ENCODE results near the gene FABP3.

FABP3 gene

DNA sequence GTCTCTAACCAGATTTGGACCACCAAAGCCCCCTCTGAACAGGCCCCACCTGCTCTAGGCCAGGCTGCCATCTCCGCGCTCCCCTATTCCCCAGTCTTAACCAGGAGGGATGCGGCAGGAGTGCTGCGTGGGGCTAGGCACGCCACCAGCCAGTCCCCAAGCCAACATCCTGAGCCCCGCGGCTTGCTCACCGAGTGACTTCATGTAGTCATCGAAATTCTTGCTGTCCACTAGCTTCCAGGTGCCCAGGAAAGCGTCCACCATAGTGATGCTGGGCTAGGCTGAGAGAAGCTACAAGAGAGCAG, 173 bp downstream of the FABP3 start:
- TF ChIP-seq, protein P1, sequence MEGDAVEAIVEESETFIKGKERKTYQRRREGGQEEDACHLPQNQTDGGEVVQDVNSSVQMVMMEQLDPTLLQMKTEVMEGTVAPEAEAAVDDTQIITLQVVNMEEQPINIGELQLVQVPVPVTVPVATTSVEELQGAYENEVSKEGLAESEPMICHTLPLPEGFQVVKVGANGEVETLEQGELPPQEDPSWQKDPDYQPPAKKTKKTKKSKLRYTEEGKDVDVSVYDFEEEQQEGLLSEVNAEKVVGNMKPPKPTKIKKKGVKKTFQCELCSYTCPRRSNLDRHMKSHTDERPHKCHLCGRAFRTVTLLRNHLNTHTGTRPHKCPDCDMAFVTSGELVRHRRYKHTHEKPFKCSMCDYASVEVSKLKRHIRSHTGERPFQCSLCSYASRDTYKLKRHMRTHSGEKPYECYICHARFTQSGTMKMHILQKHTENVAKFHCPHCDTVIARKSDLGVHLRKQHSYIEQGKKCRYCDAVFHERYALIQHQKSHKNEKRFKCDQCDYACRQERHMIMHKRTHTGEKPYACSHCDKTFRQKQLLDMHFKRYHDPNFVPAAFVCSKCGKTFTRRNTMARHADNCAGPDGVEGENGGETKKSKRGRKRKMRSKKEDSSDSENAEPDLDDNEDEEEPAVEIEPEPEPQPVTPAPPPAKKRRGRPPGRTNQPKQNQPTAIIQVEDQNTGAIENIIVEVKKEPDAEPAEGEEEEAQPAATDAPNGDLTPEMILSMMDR (conservative IDR thresholded peaks at IDR 0.05; ENCODE audit: low read depth, low read length) = no peak
- no peak for DNase-seq (ENCODE audit: low read depth)
- peak overlapping the region; percentile 64 for H3K4me3 ChIP-seq (ENCODE audit: low read length)

DNA sequence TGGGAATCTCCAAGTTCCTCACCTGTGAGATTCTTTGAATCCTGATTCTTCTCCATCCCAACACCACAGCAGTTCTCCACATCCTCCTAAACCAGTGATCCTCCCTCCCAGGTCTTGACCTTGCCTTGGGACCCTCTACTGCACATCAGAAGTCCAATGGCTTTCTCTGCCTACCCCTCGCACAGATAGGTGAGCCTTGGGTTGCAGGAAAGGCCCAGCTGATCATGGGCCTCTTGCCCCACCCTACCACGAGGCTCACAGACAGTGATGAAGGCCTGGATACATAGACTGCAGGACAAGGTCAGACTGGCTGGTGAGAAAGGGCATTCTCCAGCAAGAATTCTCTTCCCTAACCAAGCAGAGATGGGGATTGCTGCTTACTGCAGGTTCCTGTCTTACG, 825 bp downstream of the FABP3 start:
- TF ChIP-seq, protein P1 (conservative IDR thresholded peaks at IDR 0.05; ENCODE audit: low read depth, low read length) = no peak
- DNase-seq (ENCODE audit: low read depth) = no peak
- H3K4me3 ChIP-seq (ENCODE audit: low read length) = peak overlapping the region; percentile 64

DNA sequence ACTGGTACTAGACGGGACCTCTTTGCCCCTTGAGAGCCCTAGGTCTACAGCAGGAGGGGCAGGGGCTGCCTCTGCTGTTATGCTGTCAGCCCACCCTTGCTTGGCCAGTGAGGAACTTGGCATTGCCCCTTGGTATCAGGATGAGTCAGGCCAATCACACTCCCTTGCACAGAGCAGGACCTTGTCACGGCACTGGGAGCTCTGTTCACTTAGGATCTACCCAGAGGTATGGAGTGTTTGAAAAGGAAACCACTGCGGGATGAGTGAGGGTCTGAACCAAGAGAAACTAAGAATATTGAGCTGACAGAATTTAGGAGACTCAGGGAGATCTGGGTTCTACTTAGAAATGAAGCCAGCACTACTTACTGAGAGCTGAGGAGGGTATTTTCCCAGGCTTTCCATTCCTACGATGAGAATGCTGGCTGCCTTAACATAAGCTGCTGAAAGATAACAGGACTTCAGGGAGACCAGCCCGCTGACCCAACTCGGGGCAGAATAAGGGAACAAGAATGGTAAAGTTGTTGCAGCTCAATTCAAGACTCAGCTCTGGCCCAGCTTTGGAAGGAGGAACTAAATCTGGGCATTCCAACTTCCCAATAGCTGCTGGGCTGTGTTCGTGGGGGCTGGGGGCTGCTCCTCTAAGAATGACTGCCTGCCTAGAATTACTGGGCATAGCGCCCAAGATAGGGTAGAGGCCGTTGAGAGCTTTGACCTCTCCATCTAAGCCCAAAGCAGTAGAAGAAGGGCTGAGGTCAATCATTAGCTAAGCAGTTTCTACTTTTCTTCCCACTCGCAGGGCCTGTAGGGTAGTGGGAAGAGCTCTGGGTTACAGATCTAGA, 1.5 kb downstream of the FABP3 start:
- DNase-seq (ENCODE audit: low read depth) = no peak
- TF ChIP-seq, protein P1 (conservative IDR thresholded peaks at IDR 0.05; ENCODE audit: low read depth, low read length) = no peak
- H3K4me3 ChIP-seq (ENCODE audit: low read length) = peak overlapping the region; percentile 64

DNA sequence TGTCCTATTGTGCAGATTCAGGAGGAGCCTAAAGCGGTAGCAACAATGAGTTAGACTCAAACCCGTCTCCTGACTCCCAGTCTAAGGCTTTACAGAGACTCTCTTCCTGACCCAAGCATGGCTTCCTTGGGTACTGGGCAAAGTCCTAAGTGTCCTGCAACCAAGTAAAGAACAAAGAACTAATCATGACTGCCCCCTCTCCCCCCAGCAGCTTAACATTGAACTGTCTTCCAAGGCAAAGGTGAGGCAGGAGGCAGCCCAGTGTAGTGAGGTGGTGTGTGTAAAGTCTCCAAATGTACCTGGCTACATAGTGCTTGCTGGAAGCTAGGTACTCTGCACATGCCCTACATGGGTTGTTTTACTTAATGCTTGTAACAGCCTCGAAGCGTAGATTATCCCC, 2.3 kb downstream of the FABP3 start:
- TF ChIP-seq, protein P1 (conservative IDR thresholded peaks at IDR 0.05; ENCODE audit: low read depth, low read length) = no peak
- peak overlapping the region; percentile 17 for H3K4me3 ChIP-seq (ENCODE audit: low read length)
- no peak for DNase-seq (ENCODE audit: low read depth)

DNA sequence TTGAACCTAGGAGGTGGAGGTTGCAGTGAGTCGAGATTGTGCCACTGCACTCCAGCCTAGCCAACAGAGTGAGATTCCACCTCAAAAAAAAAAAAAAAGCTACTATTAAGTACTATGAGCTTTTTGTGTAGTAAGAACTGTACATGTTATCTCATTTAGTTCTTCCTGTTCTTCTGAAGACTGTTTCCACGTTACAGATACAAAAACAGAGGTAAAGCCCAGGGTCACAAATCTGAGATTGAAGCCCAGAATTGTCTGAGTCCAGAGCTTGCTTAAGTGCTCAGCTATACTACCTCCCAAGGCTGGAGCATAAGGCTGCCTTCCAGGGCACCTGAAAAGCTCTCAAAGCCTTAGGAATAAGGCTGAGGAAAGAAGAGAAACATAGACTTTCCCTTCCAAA, 2.9 kb downstream of the FABP3 start:
- H3K4me3 ChIP-seq (ENCODE audit: low read length) = no peak overlapping the region
- DNase-seq (ENCODE audit: low read depth) = no peak
- TF ChIP-seq, protein P1 (conservative IDR thresholded peaks at IDR 0.05; ENCODE audit: low read depth, low read length) = no peak

DNA sequence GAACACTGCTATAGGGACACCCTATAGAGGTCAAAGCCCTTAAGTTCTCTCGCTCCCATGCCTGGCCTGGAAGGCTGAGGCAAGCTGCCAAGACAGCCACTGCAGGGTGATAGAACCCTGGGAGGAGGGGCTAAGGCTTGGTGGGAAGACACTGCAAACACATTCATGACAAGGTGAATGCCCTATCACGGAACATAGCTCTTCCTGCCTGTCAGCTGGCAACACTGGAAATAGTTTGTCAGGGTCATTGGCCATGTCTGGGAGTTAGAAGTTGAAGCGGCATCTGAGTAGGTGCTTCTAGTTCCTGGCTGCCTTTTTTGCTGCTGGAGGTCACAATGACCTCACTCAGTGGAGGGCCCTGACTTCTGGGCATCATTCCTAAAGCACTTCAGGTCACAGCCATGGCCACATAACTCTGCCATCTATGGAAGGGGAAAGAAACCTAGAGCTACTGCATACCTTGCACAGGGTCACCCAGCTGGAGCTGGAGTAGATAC, 4.2 kb downstream of the FABP3 start:
- TF ChIP-seq, protein P1 (conservative IDR thresholded peaks at IDR 0.05; ENCODE audit: low read depth, low read length) = no peak
- no peak for DNase-seq (ENCODE audit: low read depth)
- H3K4me3 ChIP-seq (ENCODE audit: low read length) = no peak overlapping the region

DNA sequence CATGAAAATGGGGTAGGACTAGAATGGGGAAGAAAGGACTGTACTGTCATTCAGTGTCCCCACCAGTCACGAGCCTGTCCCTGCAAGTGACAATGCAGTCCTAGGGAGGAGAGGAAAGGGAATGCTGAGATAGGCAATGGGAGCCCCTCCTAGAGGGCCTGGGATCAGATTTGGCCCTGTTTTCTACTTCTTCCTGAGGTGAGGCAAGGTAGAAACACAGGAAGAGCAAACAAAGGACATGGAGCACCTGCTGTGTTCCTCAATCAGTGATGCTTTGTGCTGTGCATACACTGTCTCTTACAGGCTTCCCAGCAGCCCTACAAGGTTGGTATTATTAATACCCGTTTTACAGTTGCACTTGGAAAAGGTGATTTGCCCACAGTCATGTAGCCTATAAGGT, 6.1 kb downstream of the FABP3 start:
- TF ChIP-seq, protein P1 (conservative IDR thresholded peaks at IDR 0.05; ENCODE audit: low read depth, low read length) = no peak
- DNase-seq (ENCODE audit: low read depth) = no peak
- no peak overlapping the region for H3K4me3 ChIP-seq (ENCODE audit: low read length)
